H7 (cell line): ENCODE results near the gene BOLL. TPM values are rescaled to one million over a fixed set of nuclear protein-coding genes. Genes with fewer than 3 reads are reported as not detected.
A peak's percentile ranks its signal among the peaks of the same experiment; 100 is the strongest.

ENCODE experiments used
- DNase-seq: peaks from one replicate; pipeline ENCODE4 v3.0.0; 2012
- H3K27me3 ChIP-seq: 2 replicates; pipeline ENCODE4 v1.6.0; 2011; ENCODE audit warnings: mild to moderate bottlenecking, low read length; ENCODE audit not compliant: control insufficient read depth, insufficient read depth
- H3K36me3 ChIP-seq: replicated peaks from 2 replicates; pipeline ENCODE4 v1.5.1; 2011; ENCODE audit warnings: low read length; ENCODE audit not compliant: control insufficient read depth, insufficient read depth
- H3K4me3 ChIP-seq: 2 replicates; pipeline ENCODE4 v1.5.1; 2011; ENCODE audit warnings: low read depth, mild to moderate bottlenecking, control low read depth, low read length, moderate library complexity; ENCODE audit not compliant: insufficient read depth
- total RNA-seq: library from RNA; depleted of rRNA; stranded (reverse); fragments of >200 nt; shearing (Covaris generic); gene quantifications from 2 replicates; pipeline ENCODE4 v1.2.3, GENCODE V29; 2014

Gene BOLL
- total RNA-seq, 1 experiment from 2014 or later = 0.24 TPM

DNA sequence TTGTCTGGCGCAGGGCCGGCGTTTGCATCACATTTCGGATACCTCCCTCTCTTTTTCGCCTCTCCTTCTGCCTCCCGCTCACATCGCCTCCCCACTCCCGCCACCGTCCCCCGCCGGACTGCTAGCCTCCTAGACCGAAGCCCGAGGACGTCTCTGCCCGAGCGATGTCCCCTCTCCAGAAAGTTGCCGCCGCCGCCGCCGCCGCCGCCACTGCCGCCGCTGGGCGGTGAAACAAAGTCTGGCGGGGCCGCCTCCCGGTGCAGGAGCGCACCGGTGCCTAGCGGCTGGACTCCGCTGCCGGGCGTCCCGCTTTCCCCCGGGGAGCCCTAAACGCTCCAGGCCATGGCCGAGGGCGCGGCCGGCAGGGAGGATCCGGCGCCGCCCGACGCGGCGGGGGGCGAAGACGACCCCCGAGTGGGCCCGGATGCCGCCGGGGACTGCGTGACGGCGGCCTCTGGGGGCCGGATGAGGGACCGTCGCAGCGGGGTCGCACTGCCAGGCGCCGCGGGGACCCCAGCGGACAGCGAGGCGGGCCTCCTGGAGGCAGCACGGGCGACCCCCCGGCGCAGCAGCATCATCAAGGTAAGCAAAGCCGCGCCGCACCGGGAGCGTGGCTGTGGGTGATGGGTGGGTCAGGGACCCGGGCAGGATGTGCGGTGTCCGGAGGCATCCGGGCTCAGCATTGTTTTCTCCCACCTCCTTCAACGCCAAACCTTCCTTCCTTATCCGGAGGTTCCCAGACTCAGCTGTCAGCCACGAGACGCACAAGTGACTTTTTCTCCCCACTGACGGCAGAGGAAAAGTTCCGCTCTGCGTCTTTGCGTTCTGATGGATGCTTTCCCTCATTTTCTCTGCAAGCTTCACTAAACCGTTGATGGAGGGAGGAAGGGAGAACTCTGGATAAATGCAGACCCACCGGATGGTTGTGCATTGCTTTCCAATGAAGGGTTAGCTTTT lies 19.9 kb upstream of the BOLL start:
- Histone ChIP-seq H3K4me3 (peak overlapping the region; percentile 49), H3K27me3 (peaks cover 34% of the 10 kb centered on the region), H3K36me3 (no peaks in the 10 kb centered on the region)
- DNase-seq = peak; percentile 65

DNA sequence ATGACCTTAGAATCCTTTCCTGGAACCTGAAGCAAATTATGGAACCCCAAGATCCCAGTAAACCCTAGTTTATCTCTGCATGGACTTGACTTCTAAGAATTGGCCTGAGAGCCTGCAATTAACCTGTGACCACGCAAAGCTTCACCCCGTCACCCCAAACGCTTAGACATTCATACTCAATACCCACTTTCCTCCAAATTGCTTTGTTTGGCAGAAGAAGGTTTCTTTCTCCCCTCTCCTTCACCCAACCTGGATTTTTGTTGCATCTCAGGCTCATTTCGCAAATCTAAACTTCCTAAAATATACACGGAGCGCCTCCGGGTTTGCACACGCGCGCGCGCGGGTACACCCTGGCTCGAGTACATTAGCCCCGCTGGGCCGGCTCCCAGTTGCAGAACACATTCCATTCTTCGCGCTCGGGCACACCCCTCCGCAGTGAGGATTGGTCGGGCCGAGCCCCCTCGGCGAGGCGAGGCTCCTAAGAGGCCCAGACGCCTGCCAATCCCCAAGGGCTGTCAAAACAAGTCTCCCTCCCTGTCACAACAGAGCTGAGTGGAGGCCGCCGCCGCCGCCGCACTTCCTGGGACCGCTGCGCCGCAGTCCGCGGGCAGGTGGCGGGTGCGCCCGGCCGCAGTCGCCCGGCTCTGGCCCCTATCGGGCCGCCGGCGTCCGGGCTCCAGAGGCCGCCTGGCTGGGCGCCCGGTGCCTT lies 19.1 kb upstream of the BOLL start, which contains the start of gene PLCL1:
TSS of gene PLCL1 (plus strand) at position 545 of the 709 bp plus-strand sequence.
- peaks cover 34% of the 10 kb centered on the region for H3K27me3 ChIP-seq
- H3K4me3 ChIP-seq = peak within 1 kb of the TSS; percentile 49
- peak; percentile 94 for DNase-seq
- no peaks in the 10 kb centered on the region for H3K36me3 ChIP-seq

DNA sequence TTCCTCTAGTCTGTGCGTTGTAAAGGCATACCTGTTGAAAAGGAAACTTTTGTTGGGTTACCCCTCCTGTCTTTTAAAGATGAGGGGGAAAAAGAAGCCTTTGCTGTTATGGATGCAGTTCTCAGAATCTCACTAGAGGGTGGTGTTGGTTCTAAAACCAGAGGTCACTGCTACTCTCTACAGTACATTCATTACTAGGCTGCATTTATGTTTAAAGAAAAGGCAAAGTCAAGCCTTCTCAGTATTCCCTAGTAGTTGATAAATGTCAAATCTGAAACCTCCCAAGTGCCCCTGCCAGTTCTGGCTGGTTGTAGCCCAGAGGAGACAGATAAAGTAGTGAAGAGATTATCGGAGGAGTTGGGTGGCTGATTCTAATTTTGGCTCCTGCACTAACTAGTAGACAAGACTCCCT lies 17.9 kb upstream of the BOLL start:
- peak; percentile 59 for DNase-seq
- H3K4me3 ChIP-seq = no peak overlapping the region
- no peaks in the 10 kb centered on the region for H3K36me3 ChIP-seq
- peaks cover 34% of the 10 kb centered on the region for H3K27me3 ChIP-seq

DNA sequence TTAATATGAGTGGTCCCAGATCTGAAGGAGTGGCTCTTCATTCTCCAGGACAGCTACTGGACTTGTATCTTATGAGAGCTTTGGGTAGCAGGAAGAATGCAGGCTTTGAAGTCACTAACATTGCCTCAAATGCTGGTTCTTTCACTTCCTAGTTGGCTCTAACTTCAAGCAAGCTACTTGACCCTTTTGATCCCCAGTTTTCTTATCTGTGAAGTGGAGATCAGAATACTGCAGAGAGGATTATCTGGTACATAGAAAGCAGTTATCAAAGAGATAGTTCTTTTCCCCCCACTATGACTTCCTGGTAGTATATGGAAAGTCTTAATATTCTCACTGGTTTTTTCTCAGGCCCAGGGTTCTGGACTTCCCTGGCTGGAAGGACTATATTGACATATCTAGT lies 15.9 kb upstream of the BOLL start:
- no peak for DNase-seq
- Histone ChIP-seq H3K27me3 (peaks cover 25% of the 10 kb centered on the region), H3K4me3 (no peak overlapping the region), H3K36me3 (no peaks in the 10 kb centered on the region)

DNA sequence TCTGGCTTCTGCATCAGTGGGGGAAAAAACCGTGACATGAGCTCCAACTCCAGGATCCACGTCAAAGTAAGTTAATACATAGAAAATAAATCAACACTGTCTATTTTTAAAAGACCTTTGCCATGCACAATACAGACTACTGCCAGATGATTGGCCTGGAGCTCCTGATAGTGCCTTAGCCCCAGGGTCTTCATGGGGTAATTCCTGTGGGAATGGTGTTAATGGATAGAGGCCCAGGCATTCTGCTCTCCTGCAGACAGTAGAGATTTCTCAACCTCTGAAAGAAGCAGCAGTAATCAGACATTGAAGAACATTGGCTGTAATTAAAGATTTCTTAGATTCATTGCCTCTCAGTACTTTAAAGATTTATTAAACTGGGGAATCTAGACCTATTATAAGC lies 15.0 kb upstream of the BOLL start:
- H3K36me3 ChIP-seq = no peaks in the 10 kb centered on the region
- H3K27me3 ChIP-seq = peaks cover 16% of the 10 kb centered on the region
- no peak overlapping the region for H3K4me3 ChIP-seq
- no peak for DNase-seq

DNA sequence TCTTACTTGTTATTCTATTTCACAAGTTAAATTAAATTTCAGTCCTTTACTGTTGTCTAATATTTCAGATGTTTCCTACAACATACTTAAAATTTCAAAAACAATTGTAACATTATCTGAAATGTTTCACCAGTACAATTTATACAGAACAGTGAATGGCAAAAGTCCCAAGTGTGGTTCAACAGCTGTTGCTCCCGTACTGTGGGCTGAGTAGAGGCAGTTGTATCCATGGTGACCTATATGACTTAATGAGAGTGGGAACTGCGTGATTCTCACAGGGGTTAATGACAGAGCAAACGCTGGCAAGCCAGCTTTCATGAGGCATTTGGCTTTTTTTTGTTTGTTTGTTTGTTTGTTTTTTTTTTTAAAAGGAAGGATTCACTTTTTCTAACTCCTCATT lies 13.9 kb upstream of the BOLL start:
- no peak for DNase-seq
- Histone ChIP-seq H3K27me3 (peaks cover 9% of the 10 kb centered on the region), H3K36me3 (no peaks in the 10 kb centered on the region), H3K4me3 (no peak overlapping the region)

DNA sequence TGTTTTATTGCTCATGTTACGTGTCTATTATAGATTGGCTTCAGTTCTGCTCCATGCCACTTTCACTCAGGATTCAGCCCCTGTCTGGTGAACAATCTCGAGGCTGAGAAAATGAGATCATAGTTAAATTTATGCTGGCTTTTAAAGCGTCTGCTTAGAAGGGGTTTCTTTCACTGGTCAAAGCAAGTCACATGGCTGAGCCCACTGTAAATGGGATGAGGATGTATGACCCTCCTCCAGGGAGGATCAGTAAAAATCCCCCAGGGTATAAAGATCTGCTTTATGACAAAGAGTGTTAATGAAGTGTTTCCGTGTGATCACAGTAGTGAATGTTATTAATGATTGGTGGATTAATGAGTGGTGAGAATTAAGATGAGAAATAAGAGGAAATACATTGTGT lies 13.1 kb upstream of the BOLL start:
- Histone ChIP-seq H3K36me3 (no peaks in the 10 kb centered on the region), H3K4me3 (no peak overlapping the region), H3K27me3 (peaks cover 1% of the 10 kb centered on the region)
- no peak for DNase-seq

DNA sequence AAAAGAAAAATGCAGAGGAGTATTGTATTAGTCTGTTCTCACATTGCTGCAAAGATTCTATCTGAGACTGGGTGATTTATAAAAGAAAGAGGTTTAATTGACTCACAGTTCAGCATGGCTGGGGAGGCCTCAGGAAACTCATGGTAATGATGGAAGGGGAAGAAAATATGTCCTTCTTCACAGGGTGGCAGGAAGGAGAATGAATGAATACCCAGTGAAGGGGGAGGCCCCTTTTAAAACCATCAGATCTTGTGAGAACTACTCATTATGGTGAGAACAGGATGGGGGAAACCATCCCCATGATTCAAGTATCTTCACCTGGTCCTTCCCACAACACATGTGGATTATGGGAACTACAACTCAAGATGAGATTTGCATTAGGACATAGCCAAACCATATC lies 10.2 kb upstream of the BOLL start:
- no peak for DNase-seq
- H3K4me3 ChIP-seq = no peak overlapping the region
- no peaks in the 10 kb centered on the region for H3K36me3 ChIP-seq
- no peaks in the 10 kb centered on the region for H3K27me3 ChIP-seq

DNA sequence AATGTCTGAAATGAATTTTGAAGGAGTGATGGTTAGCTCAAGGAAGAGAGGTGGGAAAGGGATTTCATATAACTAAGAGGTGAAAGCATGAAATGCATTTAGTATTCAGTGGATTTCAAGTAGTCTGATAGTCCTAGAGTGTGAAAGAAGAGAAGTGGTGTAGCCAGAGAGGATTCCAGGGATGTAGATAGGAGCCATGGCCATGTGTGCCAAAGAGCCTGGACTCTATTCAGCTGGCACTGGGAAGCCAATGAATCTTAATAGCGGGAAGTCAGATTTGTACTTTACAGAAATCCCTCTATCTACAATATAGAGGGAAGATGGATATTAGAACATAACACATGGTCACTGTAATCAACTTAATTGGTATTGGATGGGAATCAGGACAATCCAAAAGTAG lies 8.3 kb upstream of the BOLL start:
- H3K27me3 ChIP-seq = no peaks in the 10 kb centered on the region
- H3K36me3 ChIP-seq = no peaks in the 10 kb centered on the region
- DNase-seq = no peak
- no peak overlapping the region for H3K4me3 ChIP-seq

DNA sequence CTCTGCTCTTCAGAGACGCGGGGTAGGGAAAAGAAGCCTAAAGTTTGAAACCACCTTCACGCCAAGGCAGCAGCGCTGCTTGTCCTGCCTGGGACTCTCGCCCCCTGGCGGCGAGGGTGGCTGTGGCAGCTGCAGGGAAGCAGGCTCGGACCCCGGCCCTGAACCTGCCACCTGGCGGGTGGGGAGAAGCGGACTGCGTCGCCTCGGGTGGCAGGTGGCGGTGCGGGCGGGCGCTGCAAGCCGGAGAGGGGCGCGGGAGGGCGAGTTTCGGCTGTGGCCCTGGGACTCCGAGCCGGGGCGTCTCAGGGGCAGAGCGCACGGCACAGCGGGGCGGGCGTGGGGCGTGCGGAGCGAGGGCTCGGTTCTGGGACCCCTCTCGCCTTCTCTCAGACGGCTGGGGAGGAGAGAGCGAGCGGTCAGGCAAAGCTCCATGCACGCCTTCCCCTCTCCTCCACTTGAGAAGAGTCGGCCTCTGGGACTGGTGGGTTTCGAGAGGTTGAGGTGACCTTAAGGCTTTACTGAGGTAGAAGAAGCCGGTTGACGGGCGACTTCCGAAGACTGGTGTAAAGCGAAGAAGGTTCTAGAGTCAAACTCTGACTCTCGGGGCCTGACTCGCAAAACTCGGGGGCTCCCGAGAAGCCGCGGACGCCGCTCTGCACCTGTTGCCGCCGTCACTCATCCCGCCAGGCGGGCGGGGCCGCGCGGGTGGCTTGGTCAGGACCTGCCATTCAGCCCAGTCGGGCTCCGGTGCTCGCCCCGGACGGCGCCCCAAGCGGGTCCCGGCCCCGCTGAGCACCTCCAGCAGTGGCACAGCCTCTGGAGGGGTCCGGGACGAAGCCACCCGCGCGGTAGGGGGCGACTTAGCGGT lies 1.1 kb upstream of the BOLL start:
- peak overlapping the region; percentile 33 for H3K4me3 ChIP-seq
- peak; percentile 87 for DNase-seq
- H3K36me3 ChIP-seq = no peaks in the 10 kb centered on the region
- H3K27me3 ChIP-seq = peaks cover 23% of the 10 kb centered on the region

DNA sequence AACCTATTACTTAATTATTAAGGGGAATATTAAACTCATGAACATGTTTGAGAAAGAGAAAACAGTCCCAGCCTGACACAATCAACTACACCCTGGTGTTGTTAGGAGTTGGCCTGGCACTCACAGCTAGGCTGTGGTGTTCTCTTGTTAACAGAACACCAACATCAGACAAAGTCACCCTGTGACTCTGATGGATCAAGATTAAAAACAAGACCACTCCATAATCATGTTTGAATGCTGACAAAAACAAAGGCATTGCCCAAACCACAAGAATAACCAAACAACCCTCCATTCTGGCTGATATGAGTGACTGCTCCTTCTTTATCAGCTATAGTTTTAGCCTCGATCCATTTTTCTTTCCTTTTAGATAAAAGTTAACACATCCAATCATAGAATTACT lies 3.0 kb downstream of the BOLL start:
- no peak for DNase-seq
- Histone ChIP-seq H3K27me3 (peaks cover 19% of the 10 kb centered on the region), H3K36me3 (no peaks in the 10 kb centered on the region), H3K4me3 (no peak overlapping the region)

DNA sequence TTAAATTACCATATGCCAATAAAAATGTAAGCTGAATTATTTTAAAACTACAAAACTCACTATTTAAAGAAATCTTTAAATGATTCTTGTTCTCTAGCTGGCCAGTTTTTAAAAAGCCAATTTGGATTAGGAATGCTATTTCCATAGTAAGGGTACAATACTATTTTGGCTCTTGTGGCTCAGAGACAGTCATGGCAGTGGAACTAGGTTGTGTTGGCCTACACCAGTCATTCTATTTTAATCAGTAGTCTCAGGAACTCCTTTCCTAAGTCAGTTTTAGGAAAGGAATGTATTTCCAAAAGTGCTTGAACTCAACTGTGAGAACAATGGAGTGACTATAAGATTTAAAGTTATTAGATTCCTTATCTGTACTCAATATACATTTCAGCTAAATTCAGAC lies 5.9 kb downstream of the BOLL start:
- Histone ChIP-seq H3K36me3 (no peaks in the 10 kb centered on the region), H3K27me3 (no peaks in the 10 kb centered on the region), H3K4me3 (no peak overlapping the region)
- DNase-seq = no peak

DNA sequence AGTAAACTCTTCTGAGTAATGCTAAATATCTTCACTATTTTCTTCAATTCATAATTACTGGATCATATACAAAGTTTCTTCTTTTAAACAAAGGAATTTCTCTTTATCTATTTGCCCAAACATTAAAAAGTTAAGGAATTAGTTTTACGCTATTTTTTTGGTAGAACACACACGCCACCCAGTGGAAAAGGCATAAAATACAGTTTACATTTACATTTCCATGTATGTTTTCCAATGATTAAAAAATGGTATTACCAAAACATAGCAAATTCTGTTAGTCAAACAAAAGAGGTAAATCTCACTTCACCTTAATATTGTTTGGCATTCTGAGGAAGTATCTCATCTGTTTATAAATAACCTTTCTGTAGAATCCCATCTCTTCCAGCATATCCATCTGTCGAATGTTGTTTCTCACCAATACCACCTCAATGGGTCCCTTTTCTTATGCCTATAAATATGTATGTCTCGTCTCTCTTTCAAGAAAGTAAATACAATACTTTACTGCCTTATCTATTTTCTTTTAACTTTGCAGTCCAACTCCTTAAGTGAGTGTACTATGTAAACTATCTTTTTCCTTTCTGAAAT lies 7.2 kb downstream of the BOLL start:
- no peaks in the 10 kb centered on the region for H3K27me3 ChIP-seq
- DNase-seq = peak; percentile 23
- no peak overlapping the region for H3K4me3 ChIP-seq
- no peaks in the 10 kb centered on the region for H3K36me3 ChIP-seq

DNA sequence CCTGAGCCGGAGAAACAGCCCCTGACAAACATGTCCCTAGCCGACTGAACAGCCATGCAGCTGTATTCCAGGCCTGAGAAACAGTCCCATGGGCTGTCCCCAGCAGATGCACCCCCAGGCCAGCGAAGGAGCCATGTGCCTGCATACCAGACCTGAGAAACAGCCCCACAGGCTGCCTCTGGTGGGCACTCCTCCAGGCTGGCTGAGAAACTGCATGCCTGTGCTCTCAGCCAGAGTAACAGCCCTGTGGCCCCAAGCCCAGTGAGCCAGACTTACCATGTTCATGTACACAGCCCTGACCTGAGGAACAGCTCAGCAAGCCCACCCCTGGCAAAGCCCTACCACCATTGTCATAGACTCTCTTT lies 24.8 kb downstream of the BOLL start:
- Histone ChIP-seq H3K27me3 (no peaks in the 10 kb centered on the region), H3K4me3 (no peak overlapping the region), H3K36me3 (no peaks in the 10 kb centered on the region)
- no peak for DNase-seq
